OCI-LY1 (cell line): Measurements from ENCODE around the gene NOTCH1.

ENCODE experiments used
- H2AFZ ChIP-seq: fragments of 200-600 bp; sonication (generic), shearing (Covaris generic); 2 replicates; pipeline ENCODE4 v1.6.0; 2014; ENCODE audit warnings: antibody characterized with exemption, mild to moderate bottlenecking, low read length
- H3F3A ChIP-seq: fragments of 200-600 bp; sonication (generic), shearing (Covaris generic); 2 replicates; pipeline ENCODE4 v1.6.0; 2014; ENCODE audit warnings: mild to moderate bottlenecking, antibody characterized with exemption, low read length, moderate library complexity; ENCODE audit not compliant: insufficient read depth
- H3K27ac ChIP-seq: fragments of 200-600 bp; sonication (generic); 2 replicates; pipeline ENCODE4 v1.5.1; 2014; ENCODE audit warnings: low read length, mixed run types, mild to moderate bottlenecking, low read depth; ENCODE audit not compliant: poor library complexity, severe bottlenecking
- H3K27me3 ChIP-seq: fragments of 200-600 bp; sonication (generic); 2 replicates; pipeline ENCODE4 v1.6.0; 2014; ENCODE audit warnings: antibody characterized with exemption, mild to moderate bottlenecking, low read length, moderate library complexity; ENCODE audit not compliant: insufficient read depth
- H3K36me3 ChIP-seq: fragments of 200-600 bp; sonication (generic); 2 replicates; pipeline ENCODE4 v1.6.1; 2014; ENCODE audit warnings: mild to moderate bottlenecking, antibody characterized with exemption, low read length, moderate library complexity, mixed read lengths; ENCODE audit not compliant: insufficient read depth
- H3K4me1 ChIP-seq: fragments of 200-600 bp; sonication (generic); 2 replicates; pipeline ENCODE4 v1.5.1; 2014; ENCODE audit warnings: mild to moderate bottlenecking, low read length, moderate library complexity; ENCODE audit not compliant: insufficient read depth, severe bottlenecking
- H3K4me2 ChIP-seq: fragments of 200-600 bp; sonication (generic), shearing (Covaris generic); 2 replicates; pipeline ENCODE4 v1.6.1; 2014; ENCODE audit warnings: low read length
- H3K4me3 ChIP-seq: fragments of 200-600 bp; sonication (generic); 2 replicates; pipeline ENCODE4 v1.5.1; 2014; ENCODE audit warnings: low read length, low read depth, mild to moderate bottlenecking, mixed read lengths; ENCODE audit not compliant: poor library complexity, severe bottlenecking
- H3K79me2 ChIP-seq: fragments of 200-600 bp; shearing (Covaris generic); 2 replicates; pipeline ENCODE4 v1.6.1; 2016; ENCODE audit warnings: mixed run types, low read length, mixed read lengths; ENCODE audit not compliant: insufficient read depth
- H3K9ac ChIP-seq: fragments of 200-600 bp; sonication (generic), shearing (Covaris generic); 2 replicates; pipeline ENCODE4 v1.6.1; 2014; ENCODE audit warnings: mild to moderate bottlenecking, low read length, mixed read lengths
- H3K9me2 ChIP-seq: fragments of 200-600 bp; sonication (generic), shearing (Covaris generic); 2 replicates; pipeline ENCODE4 v1.6.1; 2014; ENCODE audit warnings: low read depth, mild to moderate bottlenecking, low read length, mixed read lengths
- H3K9me3 ChIP-seq: fragments of 200-600 bp; shearing (Covaris generic); 2 replicates; pipeline ENCODE4 v1.6.1; 2014; ENCODE audit warnings: low read length, mixed read lengths
- H4K20me1 ChIP-seq: fragments of 200-600 bp; sonication (generic), shearing (Covaris generic); 2 replicates; pipeline ENCODE4 v1.6.0; 2016; ENCODE audit warnings: mild to moderate bottlenecking, low read length; ENCODE audit not compliant: insufficient read depth
- CTCF ChIP-seq: fragments of 200-600 bp; sonication (generic), shearing (Covaris generic); IDR thresholded peaks from 2 replicates; pipeline ENCODE4 v1.5.1; 2017; ENCODE audit warnings: mild to moderate bottlenecking, antibody characterized with exemption, low read length, moderate library complexity, mixed read lengths
- EZH2 ChIP-seq: fragments of 200-600 bp; sonication (generic), shearing (Covaris generic); IDR thresholded peaks from 2 replicates; pipeline ENCODE4 v1.8.0; 2017; ENCODE audit warnings: borderline replicate concordance, mixed run types, mild to moderate bottlenecking, antibody characterized with exemption, low read length, moderate library complexity, mixed read lengths

Gene NOTCH1

GRCh38 chr9:136586391-136586953 lies 40.6 kb upstream of the NOTCH1 start:
- Histone ChIP-seq H3F3A (peaks cover 8% of the 10 kb centered on the region; the same call in 1 of the 2 replicates), H2AFZ (no peak overlapping the region), H3K4me3 (no peak overlapping the region), H4K20me1 (no peaks in the 10 kb centered on the region), H3K9me3 (no peaks in the 10 kb centered on the region; the same call in 1 of the 2 replicates), H3K27me3 (no peaks in the 10 kb centered on the region; the same call in 1 of the 2 replicates), H3K27ac (no peak overlapping the region), H3K4me2 (no peak overlapping the region), H3K79me2 (no peaks in the 10 kb centered on the region), H3K9me2 (no peaks in the 10 kb centered on the region), H3K36me3 (no peaks in the 10 kb centered on the region), H3K9ac (no peak overlapping the region), H3K4me1 (no peaks in the 10 kb centered on the region)
- TF ChIP-seq CTCF (no peak), EZH2 (no peak)

- Histone ChIP-seq H3K9me3 (no peaks in the 10 kb centered on the region; the same call in 1 of the 2 replicates), H3K9ac (no peak overlapping the region), H3K4me1 (no peaks in the 10 kb centered on the region), H3K27me3 (no peaks in the 10 kb centered on the region; the same call in 1 of the 2 replicates), H3K9me2 (no peaks in the 10 kb centered on the region), H4K20me1 (no peaks in the 10 kb centered on the region), H3K4me3 (no peak overlapping the region), H3K36me3 (no peaks in the 10 kb centered on the region), H3K27ac (no peak overlapping the region), H3K79me2 (no peaks in the 10 kb centered on the region), H2AFZ (no peak overlapping the region), H3K4me2 (no peak overlapping the region), H3F3A (peaks cover 9% of the 10 kb centered on the region; the same call in 1 of the 2 replicates)
- TF ChIP-seq CTCF: no peak
- TF ChIP-seq EZH2: no peak
These were observed 39.8 kb upstream of the NOTCH1 start for GRCh38 chr9:136585531-136586120.

GRCh38 chr9:136584934-136585333 lies 39.1 kb upstream of the NOTCH1 start:
- Histone ChIP-seq H4K20me1 (no peaks in the 10 kb centered on the region), H3K4me3 (no peak overlapping the region), H3K9ac (no peak overlapping the region), H3K9me3 (no peaks in the 10 kb centered on the region; the same call in 1 of the 2 replicates), H3K36me3 (no peaks in the 10 kb centered on the region), H3F3A (peaks cover 9% of the 10 kb centered on the region; the same call in 1 of the 2 replicates), H3K79me2 (no peaks in the 10 kb centered on the region), H3K4me2 (no peak overlapping the region), H3K27me3 (no peaks in the 10 kb centered on the region; the same call in 1 of the 2 replicates), H3K27ac (no peak overlapping the region), H2AFZ (no peak overlapping the region), H3K9me2 (no peaks in the 10 kb centered on the region), H3K4me1 (no peaks in the 10 kb centered on the region)
- TF ChIP-seq CTCF (no peak), EZH2 (no peak)
